Ecto neural progenitor cell (in vitro differentiated cells): ENCODE measurements around the gene SEC14L3.

Experiments
- DNase-seq: peaks from one replicate; pipeline ENCODE4 v3.0.0-alpha.2; 2018; ENCODE audit warnings: low spot score

The SEC14L3 gene

GRCh38 chr22:30422481-30423300, 49.1 kb downstream of the SEC14L3 start:
- peak; percentile 66 for DNase-seq

DNA sequence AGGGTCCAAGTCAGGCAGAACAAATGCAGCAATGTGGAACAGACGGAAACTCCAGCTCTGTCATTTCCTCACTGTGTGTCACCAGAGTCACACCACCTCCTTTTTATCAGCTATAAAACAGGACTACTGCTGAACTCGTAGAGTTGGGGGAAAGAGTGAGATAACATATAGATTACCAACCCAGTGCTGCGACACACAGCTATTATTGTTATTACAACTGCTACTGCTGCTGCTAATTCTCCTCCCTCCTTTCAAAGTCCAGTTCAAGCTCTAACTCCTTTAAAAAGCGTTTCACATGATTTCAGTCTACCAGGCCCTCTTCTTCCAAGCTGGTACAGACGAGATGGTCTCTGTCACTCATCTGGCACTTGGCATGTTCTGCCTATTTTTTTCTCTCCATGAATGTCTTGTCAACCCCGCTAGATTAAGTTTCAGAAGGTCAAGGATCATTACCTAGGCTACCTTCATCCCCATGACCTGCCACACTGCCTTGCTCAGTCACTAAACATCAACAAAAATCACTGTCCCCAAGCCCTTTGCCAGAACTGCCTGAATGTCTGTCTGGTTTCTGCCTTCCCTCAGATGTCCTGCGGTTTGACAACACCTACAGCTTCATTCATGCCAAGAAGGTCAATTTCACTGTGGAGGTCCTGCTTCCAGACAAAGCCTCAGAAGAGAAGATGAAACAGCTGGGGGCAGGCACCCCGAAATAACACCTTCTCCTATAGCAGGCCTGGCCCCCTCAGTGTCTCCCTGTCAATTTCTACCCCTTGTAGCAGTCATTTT, 49.9 kb downstream of the SEC14L3 start:
- DNase-seq: no peak

DNA sequence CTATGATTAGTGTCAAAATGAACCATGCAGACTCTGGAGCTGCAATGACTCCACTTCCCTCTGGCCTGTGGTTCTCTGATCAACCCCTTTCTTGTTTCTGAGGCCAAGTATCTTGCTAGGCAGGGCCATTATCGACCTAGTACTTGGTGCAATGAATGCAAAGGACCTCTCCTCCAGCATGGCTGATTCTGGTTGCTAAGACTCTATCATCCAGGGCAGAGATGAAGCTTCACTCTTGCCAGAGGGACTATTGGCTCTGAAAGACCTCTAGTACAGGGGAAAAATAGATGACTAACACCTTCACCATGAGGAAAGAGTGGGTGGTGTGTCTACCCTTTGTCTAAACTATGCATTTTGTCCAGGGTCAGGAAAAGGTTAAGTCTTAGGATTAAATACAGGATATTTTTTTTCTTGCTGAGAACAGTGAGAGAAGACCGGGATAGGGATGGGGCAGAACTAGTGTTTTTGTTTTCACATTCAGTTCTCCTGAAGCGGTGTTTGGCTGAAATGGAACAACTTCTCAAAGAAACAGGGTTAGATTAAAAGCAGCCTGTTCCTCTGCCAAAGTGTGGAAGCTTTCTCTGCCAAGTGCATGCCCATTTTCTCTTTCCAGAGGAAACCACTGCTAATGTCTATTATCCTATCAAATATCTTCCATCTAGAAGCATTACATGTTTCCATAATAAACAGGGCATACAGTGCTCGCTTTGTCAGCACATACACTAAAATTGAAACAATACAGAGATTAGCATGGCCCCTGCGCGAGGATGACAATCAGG, 51.3 kb downstream of the SEC14L3 start:
- no peak for DNase-seq

GRCh38 chr22:30416837-30417236, 55.0 kb downstream of the SEC14L3 start:
- no peak for DNase-seq

DNA sequence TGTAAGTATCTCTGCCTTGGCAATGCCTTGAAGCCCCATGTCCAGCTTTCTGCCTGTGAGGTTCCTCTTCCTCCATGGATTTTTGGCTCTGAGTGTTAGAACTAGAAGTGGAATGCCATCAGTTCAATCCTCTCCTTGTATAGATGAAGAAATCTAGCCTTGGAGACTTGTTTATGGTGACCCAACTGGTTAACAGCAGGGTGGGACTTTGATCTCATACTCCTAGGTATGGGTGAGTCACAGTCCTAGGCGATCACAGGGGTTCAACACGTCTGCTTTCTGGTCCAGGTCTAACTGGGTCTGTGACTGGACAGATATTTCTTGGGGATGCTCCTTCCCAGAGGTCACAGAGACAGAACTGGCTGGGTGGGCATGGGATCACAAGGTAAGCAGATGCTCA, 55.4 kb downstream of the SEC14L3 start:
- DNase-seq: no peak

- no peak for DNase-seq
Observed at GRCh38 chr22:30414525-30415047, 57.2 kb downstream of the SEC14L3 start.

GRCh38 chr22:30413745-30414524, 57.9 kb downstream of the SEC14L3 start:
- DNase-seq: no peak

DNA sequence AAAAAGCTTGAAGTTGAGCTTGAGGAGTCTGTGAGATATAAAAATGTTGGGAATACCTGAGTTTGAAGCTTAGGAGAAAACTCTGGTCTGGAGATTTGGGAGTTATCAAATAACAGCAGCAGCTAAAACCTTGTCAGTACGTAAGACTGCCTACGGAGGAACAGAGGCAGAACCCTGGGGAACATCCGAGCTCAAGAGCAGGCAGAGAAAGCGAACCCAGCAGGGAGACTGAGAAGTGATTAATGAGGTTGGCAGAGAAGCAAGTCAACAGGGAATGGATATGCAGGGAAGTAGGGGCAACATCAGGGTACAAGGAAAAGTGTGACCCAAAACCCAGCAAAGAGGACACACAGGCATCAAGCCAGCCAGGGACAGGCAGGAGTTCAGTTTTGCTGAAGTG, 58.8 kb downstream of the SEC14L3 start:
- no peak for DNase-seq

- no peak for DNase-seq
Observed at GRCh38 chr22:30411780-30412179, 60.0 kb downstream of the SEC14L3 start.
